ENCODE data around the gene ZNF628.

DNA sequence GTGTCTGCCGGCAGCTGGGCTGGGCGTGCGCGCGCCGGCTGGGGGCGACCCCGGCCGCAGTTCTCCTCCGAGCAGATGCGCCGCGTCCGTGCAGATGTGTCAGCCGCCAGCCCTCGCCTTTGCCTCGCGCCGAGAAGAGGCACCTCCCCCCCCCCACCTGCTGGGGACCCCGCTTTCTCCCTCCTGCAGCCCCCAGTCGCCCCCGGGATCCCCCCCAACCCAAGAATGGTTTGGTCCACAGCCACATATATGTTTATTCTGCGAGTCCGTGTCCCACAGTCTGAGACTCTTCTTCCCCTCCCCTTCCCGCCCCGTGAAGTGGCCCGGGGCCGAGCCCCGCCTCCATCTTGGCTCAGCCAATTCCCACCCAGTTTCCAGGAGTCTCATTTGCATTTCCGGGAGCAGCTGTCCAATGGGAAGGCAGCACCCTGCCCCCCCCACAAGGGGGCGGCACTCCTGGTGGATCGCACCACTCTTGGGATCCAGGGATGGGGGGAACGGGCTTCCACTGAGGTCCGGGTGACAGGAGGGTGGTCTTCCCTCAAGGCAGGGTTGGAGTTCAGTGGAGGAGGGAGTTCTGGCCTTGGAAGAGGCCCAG, 23.6 kb upstream of the ZNF628 start:
- TF ChIP-seq CTCF (conservative IDR thresholded peaks at IDR 0.05), result no peak
- no peak for TF ChIP-seq ZFX (IDR thresholded peaks at IDR 0.05)
